ENCODE data around the gene NALCN. TPM values are rescaled to one million over a fixed set of nuclear protein-coding genes. Genes with fewer than 3 reads are reported as not detected.

NALCN gene
- total and polyA plus RNA-seq, 12 donors: 1.4 to 8.3 (median 3.1) TPM

GRCh38 chr13:101331731-101332130 is 84.6 kb downstream of the NALCN start:
- intact Hi-C loops (cut with DNase I): no loop called here
- H3K27ac ChIP-seq: no peak overlapping the region
- H3K4me1 ChIP-seq (replicated peaks in 1 of 2): no peaks in the 10 kb centered on the region
- 77 to 93% (median 80%) methylated on average over 2 of the region's 2 CpGs for WGBS, 4 donors
- no peaks in the 10 kb centered on the region for H3K27me3 ChIP-seq
- TF ChIP-seq POLR2A (IDR thresholded peaks at IDR 0.05) (no peak), CTCF (IDR thresholded peaks at IDR 0.05) (no peak)
- no peak overlapping the region for H3K4me3 ChIP-seq
- no peaks in the 10 kb centered on the region for H3K36me3 ChIP-seq (replicated peaks in 1 of 2)
- no peak for DNase-seq
- no peaks in the 10 kb centered on the region for H3K9me3 ChIP-seq (replicated peaks in 1 of 3)

GRCh38 chr13:101327871-101328270 is 88.4 kb downstream of the NALCN start:
- 47 to 81% (median 58%) methylated on average over 3 of the region's 3 CpGs for WGBS, 4 donors
- Histone ChIP-seq H3K4me1 (replicated peaks in 1 of 2) (no peaks in the 10 kb centered on the region), H3K27ac (no peak overlapping the region), H3K27me3 (no peaks in the 10 kb centered on the region), H3K9me3 (replicated peaks in 1 of 3) (no peaks in the 10 kb centered on the region), H3K4me3 (no peak overlapping the region), H3K36me3 (replicated peaks in 1 of 2) (no peaks in the 10 kb centered on the region)
- intact Hi-C loops (cut with DNase I): no loop called here
- TF ChIP-seq CTCF (IDR thresholded peaks at IDR 0.05) (no peak), POLR2A (IDR thresholded peaks at IDR 0.05) (no peak)
- no peak for DNase-seq

GRCh38 chr13:101326710-101327109 is 89.6 kb downstream of the NALCN start:
- Histone ChIP-seq H3K27ac (no peak overlapping the region), H3K9me3 (replicated peaks in 1 of 3) (no peaks in the 10 kb centered on the region), H3K4me3 (no peak overlapping the region), H3K4me1 (replicated peaks in 1 of 2) (no peaks in the 10 kb centered on the region), H3K27me3 (no peaks in the 10 kb centered on the region), H3K36me3 (replicated peaks in 1 of 2) (no peaks in the 10 kb centered on the region)
- TF ChIP-seq CTCF (IDR thresholded peaks at IDR 0.05) (no peak), POLR2A (IDR thresholded peaks at IDR 0.05) (no peak)
- DNase-seq: no peak
- 62 to 75% (median 69%) methylated on average over 4 of the region's 4 CpGs for WGBS, 4 donors
- intact Hi-C loops (cut with DNase I): no loop called here

- TF ChIP-seq POLR2A (IDR thresholded peaks at IDR 0.05): no peak
- no peak for TF ChIP-seq CTCF (IDR thresholded peaks at IDR 0.05)
- Histone ChIP-seq H3K9me3 (replicated peaks in 1 of 3) (no peaks in the 10 kb centered on the region), H3K4me1 (replicated peaks in 1 of 2) (no peaks in the 10 kb centered on the region), H3K27ac (no peak overlapping the region), H3K36me3 (replicated peaks in 1 of 2) (no peaks in the 10 kb centered on the region), H3K27me3 (no peaks in the 10 kb centered on the region), H3K4me3 (no peak overlapping the region)
- DNase-seq: no peak
- 24 to 55% (median 38%) methylated on average over 3 of the region's 3 CpGs for WGBS, 4 donors
- intact Hi-C loops (cut with DNase I): no loop called here
Observed at GRCh38 chr13:101325423-101325822, 90.9 kb downstream of the NALCN start.

Measured in adrenal gland (tissue), 12 donors.